GM18951 (cell line): Measurements from ENCODE around the gene NAT14.
A peak's percentile ranks its signal among the peaks of the same experiment; 100 is the strongest.

ENCODE experiments used
- POLR2A ChIP-seq: IDR thresholded peaks from 4 replicates; pipeline ENCODE4 v1.6.1; 2011; ENCODE audit warnings: mild to moderate bottlenecking; ENCODE audit not compliant: insufficient read length, insufficient read depth; ENCODE audit errors: extremely low read depth
- in situ Hi-C: fragments of 300-500 bp; cut with MboI; formaldehyde crosslinking; loops from one replicate; pipeline ENCODE4 v1.12.0; 2022; ENCODE audit warnings: low sequenced_read_pairs, mixed read lengths, inconsistent platforms; ENCODE audit not compliant: unreplicated experiment

The NAT14 gene

DNA sequence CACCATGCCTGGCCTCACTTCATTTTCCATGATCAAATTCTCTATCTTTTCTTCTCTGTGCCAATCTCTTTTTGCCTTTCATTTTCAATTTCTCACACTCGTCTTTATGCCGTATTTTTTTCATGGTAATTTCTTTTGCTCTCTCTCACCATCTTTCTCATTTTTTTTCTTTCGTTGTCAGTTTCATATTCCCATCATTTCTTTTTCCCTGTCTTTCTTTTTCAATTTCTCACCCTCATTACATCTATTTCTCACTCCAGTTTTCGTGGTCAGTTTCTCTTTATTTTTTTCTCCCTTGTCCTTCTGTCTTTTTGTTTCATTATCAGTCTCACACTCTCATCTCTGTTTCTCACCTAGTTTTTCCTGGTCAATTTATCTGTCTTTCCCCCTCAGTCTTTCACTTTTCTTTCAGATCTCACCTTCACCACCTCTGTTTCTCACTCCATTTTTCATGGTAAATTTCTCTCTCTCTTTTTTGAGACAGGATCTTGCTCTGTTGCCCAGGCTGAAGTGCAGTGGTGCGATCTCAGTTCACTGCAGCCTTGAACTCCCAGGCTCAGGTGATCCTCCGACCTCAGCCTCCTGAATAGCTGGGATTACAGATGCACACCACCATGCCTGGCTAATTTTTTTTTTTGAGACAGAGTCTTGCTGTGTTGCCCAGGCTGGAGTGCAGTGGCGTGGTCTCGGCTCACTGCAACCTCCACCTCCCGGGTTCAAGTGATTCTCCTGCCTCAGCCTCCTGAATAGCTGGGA, 17.4 kb downstream of the NAT14 start:
- in situ Hi-C loops, result loop anchor here (5.0 kb wide), 1 partner anchor 130 kb away; no protein-coding TSS in a partner anchor

DNA sequence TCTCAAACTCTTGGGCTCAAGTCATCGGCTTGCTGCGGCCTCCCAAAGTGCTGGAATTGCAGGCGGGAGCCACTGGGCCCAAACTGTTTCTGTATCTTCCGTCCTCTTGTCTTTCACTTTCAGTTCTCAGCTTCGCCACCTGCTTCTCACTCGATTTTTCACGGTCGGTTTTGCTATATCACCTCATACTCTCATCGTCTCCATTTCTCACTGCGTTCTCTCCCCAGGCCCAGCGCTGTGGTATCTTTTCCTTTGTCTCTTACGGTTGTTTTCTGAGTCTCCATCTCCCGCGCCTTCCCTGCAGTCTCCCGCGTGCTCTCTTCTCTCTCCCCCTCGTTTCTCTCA, 18.1 kb downstream of the NAT14 start:
- in situ Hi-C loops, result loop anchor here (5.0 kb wide), 1 partner anchor 129 kb away; no protein-coding TSS in a partner anchor
- no peak for TF ChIP-seq POLR2A

More for the DNA sequence above, 17.4 kb downstream of the NAT14 start:
- no peak for TF ChIP-seq POLR2A

DNA sequence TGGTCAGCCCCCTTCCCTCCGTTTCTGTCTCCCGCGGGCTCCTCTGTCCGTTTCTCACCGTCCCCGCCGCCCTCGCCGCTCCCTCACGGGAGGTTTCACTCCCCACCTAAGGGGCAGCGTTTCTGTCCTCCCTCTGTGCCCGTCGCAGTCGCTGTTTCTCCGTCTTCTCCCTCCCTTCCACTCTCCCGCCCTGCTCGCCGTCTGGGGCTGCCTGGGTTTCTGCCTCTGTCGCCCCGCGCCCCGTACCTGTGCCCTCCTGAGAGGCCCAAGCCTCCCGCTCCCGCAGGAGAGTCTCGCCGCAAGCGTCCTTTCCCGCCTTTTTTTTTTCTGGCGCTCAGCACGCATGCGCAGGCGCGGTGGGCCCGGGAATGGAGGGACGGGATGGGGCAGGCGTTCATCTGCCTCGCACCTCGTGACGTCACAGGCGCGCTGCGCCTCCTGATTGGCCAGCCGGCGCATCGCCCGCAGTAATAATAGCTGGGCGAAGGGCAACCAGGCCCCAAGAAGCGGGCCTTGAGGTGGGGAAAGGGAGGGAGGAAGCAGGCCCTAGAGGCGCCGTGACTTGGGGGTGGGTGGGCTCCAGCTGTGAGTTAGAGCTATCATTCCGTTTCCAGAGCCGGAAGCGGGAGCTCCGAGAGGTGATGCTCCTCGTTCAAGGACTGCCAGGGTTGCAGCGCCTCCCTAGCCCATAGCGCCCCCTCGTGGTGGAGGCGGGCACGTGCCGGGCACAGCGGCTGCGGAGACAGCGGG, 18.7 kb downstream of the NAT14 start:
- in situ Hi-C loops, result loop anchor here (5.0 kb wide), 1 partner anchor 129 kb away; no protein-coding TSS in a partner anchor
- no peak for TF ChIP-seq POLR2A

DNA sequence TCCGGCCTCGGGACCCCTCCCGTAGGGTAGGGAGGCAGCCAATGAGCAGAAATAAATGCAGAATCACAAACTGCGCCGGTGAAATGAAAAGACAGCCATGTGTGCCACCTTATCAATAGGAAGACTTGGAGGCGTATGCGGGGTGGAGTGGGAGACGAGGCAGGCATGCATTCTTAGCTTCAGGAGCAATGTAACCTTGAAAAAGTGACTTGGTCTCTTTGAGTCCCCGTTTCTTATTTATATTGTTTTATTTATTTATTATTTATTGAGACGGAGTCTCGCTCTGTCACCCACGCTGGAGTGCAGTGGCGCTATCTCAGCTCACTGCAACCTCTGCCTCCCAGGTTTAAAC, 19.2 kb downstream of the NAT14 start:
- no peak for TF ChIP-seq POLR2A
- in situ Hi-C loops, result loop anchor here (5.0 kb wide), 1 partner anchor 128 kb away; no protein-coding TSS in a partner anchor

DNA sequence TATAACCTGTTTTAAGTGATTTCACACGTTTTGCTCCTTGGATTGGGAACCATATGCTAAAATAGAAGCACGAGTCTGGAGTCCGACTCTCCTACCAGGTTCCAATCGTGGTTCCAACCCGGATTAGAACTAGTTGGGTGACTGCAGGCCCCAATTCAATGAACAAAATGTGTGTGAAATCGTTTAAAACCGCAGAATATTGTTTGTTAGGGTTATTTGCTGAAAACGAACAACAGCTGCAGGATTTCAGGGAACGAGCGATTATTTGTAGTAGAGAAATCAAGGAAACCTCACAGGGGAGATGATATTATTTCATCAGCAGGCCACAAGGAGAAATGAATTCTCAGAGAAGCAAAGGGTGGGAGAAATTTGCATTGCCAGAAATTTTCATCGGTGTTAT, 20.0 kb downstream of the NAT14 start:
- in situ Hi-C loops, result loop anchor here (5.0 kb wide), 1 partner anchor 127 kb away; no protein-coding TSS in a partner anchor
- no peak for TF ChIP-seq POLR2A

DNA sequence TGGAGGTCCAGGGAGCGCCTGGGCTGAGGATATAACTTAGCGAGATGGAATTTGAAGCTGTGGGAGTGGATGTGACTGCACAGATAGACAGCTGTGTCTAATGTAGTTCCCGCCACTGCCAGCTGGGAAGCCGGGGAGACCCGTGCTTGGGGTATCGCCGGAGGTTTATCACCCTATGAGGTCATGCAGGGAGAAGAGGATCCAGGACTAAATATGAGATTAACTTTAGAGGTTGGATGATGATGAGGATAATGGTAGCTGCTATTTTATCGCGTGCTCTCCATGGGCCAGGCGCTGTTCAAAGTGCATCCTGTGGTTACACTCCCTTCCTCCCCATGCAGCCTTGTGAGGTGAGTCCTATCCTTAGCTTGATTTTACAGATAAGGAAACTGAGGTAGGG, 23.1 kb downstream of the NAT14 start:
- in situ Hi-C loops, result no loop called here
- no peak for TF ChIP-seq POLR2A

DNA sequence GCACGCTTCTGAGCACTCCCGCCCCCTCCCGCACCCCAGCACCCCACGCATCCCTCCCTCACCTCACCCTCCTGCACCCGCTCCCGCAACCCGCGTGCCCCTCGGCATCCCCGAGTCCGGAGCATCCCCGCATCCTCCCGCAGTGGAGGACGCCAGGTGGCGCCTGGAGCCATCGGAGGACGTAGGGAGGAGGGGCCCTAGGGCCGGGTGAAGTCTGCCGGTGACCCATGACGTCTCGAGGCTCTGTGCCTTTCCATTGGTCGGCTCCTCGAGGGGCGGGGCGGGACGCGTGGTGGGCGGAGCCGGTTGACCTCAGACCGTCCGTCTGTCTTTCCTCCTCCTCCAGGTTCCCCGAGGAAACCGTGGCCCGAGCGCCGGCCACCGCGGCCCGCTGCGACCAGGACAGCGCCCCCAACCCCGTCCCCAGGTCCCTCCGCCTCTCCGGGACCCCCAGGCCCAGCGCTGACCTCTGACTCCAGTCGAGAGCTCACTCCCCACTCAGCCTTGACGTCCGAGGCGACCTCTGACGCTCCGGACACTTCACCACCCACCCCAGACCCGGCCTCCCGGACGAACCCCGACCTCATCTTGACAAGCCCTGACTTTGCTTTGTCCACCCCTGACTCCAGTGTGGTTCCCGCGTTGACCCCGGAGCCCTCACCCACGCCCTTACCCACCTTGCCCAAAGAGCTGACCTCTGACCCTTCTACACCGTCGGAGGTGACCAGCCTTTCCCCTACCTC, 32.1 kb downstream of the NAT14 start:
- in situ Hi-C loops, result no loop called here

DNA sequence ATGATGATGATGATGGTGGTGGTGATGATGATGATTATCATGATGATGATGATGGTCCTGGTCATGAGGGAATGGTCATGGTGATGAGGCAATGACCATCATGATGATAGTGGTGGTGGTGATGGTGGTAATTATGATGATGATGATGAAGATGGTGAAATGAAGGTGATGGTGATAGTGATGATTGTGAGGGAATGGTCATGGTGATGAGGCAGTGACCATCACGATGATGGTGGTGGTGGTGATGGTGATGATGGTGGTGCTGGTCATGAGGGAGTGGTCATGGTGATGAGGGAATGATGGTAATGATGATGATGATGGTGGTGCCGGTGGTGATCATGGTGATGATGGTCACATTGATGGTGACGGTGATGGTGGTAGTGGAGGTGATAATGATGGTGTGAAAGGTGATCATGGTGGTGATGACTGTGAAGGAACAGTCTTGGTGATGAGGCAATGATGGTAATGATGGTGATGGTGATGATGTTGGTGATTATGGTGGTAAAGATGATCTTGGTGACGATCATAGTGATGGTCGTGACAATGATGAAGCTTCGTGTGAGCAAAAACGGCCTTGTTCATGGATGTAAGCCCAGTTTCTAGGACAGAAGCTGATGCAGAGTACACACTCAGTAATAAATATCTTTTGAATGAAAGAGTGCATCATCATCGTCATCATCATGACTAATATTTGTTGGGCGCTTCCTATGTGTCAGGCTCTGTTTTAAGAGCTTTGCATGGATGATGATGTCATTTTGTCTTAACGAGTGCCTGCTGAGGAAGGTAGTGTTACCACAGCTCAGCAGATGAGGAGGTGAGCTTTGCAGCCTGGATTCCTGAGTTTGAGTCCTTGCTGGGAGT, 34.7 kb downstream of the NAT14 start:
- TF ChIP-seq POLR2A, result no peak
- in situ Hi-C loops, result no loop called here

More for the DNA sequence above, 32.1 kb downstream of the NAT14 start:
- TF ChIP-seq POLR2A, result peak; percentile 49

DNA sequence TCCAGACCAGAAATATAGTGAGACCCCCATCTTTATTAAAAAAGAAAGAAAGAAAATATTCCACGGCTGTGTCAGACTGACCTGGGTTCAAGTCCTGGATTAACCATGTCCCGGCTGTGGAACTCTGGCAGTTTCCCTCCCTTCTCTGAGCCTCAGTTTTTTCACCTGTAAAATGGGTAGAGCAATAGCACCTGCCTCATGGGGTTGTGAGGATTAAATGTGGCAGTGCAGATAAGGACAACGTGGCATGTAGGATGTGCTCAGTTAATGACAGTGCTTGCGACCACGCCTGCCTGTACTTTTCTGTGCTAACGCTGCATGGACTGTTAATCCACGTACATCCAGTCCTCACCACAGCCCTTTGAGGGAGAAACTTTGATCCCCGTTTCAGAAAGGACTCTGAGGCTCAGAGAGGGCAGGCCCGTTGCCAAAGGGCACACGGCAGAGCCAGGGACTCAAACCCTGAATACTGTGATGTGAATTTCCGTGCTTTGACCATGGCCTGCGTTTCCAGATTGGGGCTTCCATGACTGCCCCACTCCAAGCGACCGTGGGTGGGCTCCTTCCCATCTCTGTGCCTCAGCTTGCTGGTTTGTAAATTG, 35.8 kb downstream of the NAT14 start:
- in situ Hi-C loops, result no loop called here
- no peak for TF ChIP-seq POLR2A

DNA sequence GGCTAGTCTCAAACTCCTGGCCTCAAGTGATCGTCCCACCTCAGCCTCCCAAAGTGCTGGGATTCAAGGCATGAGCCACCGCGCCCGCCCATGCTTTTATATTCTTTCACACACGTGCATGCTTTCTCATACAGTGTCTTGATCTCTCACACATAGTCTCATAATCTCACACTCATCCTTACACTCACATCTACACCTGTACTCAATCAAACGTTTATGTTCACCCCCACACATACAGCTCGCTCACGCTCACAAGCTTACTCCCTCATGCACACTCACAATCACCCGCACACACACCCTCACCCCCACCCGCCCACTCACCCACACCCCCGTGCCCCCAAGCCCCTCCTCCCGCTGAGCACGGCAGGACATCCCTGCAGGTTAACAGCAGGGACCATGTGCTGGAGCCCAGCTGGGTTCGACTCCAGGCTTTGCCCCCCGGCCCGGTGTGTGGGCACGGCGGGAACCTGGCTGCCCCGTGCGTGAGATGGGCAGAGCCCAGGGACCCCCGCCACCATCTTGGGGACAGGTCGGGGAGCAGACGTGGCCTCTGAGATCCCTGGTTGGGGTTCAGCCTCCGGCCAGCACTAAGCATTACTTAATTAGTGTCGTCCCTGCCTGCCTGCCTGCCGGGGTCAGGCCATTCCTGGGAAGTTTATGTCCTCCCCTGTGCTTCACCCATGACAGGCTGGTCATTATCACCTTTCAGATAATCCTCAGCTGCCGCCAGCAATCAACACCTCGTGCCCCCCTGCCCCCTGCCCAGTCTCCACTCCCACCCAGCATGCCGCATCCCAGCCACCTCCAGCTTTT, 40.5 kb downstream of the NAT14 start:
- in situ Hi-C loops, result no loop called here
- TF ChIP-seq POLR2A, result no peak
